Caco-2 (cell line): ENCODE data around the gene PMM2. TPM values are rescaled to one million over a fixed set of nuclear protein-coding genes. Genes with fewer than 3 reads are reported as not detected.
"Not testable (repeated sequence)": the region's sequence is repeated elsewhere in the genome, so short reads cannot be mapped to it uniquely, and the experiment has no call there.

Experiments used
- BruUV-seq: library from RNA; stranded (reverse); fragments of 400-500 nt; replicated peaks from 2 replicates; lab custom pipeline; 2021; lab: Mats Ljungman, UMichigan
- CTCF ChIA-PET: fragments of 300-600 bp; sonication (Branson Sonifier 250); formaldehyde crosslinking; loops from one replicate; lab custom pipeline; 2022; ENCODE audit warnings: antibody characterized with exemption; lab: Charles Lee
- POLR2A ChIA-PET: fragments of 300-600 bp; sonication (Branson Sonifier 250); formaldehyde crosslinking; loops from one replicate; lab custom pipeline; 2022; ENCODE audit warnings: antibody characterized with exemption; lab: Charles Lee
- DNase-seq, 2 experiments: peaks; one replicate each; pipeline versions ENCODE4 v3.0.0 to v3.0.0-alpha.2; 2020 to 2022
- H3K27me3 ChIP-seq: replicated peaks from 2 replicates; pipeline ENCODE4 v1.6.0; 2011; ENCODE audit warnings: low read length; ENCODE audit not compliant: control insufficient read depth, insufficient read depth
- H3K36me3 ChIP-seq: 2 replicates; pipeline ENCODE4 v1.5.1; 2011; ENCODE audit warnings: low read length; ENCODE audit not compliant: control insufficient read depth, insufficient read depth
- H3K4me1 ChIP-seq: fragments of 250-450 bp; sonication (Bioruptor Pico); 2 replicates; pipeline ENCODE4 v1.5.1; 2020; ENCODE audit warnings: mild to moderate bottlenecking
- H3K4me3 ChIP-seq: 2 replicates; pipeline ENCODE4 v1.5.1; 2011; ENCODE audit warnings: low read depth, mild to moderate bottlenecking, control low read depth, low read length
- H3K9me3 ChIP-seq: fragments of 250-450 bp; sonication (Bioruptor Pico); 2 replicates; pipeline ENCODE4 v1.5.1; 2020; ENCODE audit warnings: mild to moderate bottlenecking, moderate library complexity
- H3K27ac Mint-ChIP-seq: one replicate; pipeline ENCODE4 v1.8.0; 2022; ENCODE audit warnings: mixed read lengths; ENCODE audit not compliant: unreplicated experiment
- H3K27me3 Mint-ChIP-seq: one replicate; pipeline ENCODE4 v1.8.0; 2022; ENCODE audit warnings: mixed read lengths; ENCODE audit not compliant: insufficient read depth, unreplicated experiment
- H3K36me3 Mint-ChIP-seq: one replicate; pipeline ENCODE4 v1.8.0; 2022; ENCODE audit warnings: mild to moderate bottlenecking, mixed read lengths; ENCODE audit not compliant: insufficient read depth, unreplicated experiment
- H3K4me1 Mint-ChIP-seq: one replicate; pipeline ENCODE4 v1.8.0; 2022; ENCODE audit warnings: low read depth, mixed read lengths; ENCODE audit not compliant: unreplicated experiment
- H3K4me3 Mint-ChIP-seq: one replicate; pipeline ENCODE4 v1.8.0; 2022; ENCODE audit warnings: mild to moderate bottlenecking, moderate library complexity, mixed read lengths; ENCODE audit not compliant: unreplicated experiment
- H3K9me3 Mint-ChIP-seq: one replicate; pipeline ENCODE4 v1.8.0; 2022; ENCODE audit warnings: mixed read lengths; ENCODE audit not compliant: unreplicated experiment
- intact Hi-C: fragments of 100-400 bp; cut with micrococcal nuclease; formaldehyde crosslinking; loops from one replicate; pipeline ENCODE4 v1.10.0; 2022; ENCODE audit not compliant: unreplicated experiment
- total RNA-seq: library from RNA; stranded (reverse); gene quantifications from 2 replicates; pipeline ENCODE4 v1.2.3, GENCODE V29; 2022
- TF ChIP-seq, protein P1 (sequence below), 2 experiments: fragments of 200-600 bp in 1 of 2; IDR thresholded peaks; 1 replicate in 1 of 2; 2 replicates in 1 of 2; pipeline versions ENCODE4 v1.5.1 to v1.8.0; 2011 to 2022; ENCODE audit warnings: antibody characterized with exemption in 1 of 2, control low read depth in 1 of 2, inconsistent platforms in 1 of 2, low read depth in 1 of 2, low read length in 1 of 2, mild to moderate bottlenecking in 1 of 2, moderate library complexity in 1 of 2; ENCODE audit not compliant: insufficient read depth in 1 of 2, severe bottlenecking in 1 of 2, unreplicated experiment in 1 of 2

The PMM2 gene
- total RNA-seq, 1 experiment from 2014 or later: 69.0 TPM

DNA sequence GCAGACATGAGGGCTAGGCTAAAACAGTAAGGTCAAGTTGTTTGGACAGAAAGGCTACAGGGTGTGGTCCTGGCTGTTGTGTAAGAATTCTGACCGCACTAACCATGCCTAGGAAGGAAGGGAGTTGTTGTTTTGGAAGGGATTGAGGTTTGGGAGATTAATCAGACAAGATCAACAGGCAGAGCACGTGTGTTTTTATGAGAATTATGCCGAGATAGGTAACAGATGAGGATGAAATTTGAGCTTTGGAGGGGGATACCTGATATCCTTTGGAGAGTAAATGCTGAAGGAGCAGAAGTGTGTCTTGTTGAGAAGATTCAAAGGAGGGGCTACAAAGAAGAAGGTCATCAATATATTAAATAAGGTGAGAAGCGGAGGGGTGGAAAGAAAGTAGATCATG, 44.4 kb downstream of the PMM2 start:
- POLR2A ChIA-PET: not testable (repeated sequence)

DNA sequence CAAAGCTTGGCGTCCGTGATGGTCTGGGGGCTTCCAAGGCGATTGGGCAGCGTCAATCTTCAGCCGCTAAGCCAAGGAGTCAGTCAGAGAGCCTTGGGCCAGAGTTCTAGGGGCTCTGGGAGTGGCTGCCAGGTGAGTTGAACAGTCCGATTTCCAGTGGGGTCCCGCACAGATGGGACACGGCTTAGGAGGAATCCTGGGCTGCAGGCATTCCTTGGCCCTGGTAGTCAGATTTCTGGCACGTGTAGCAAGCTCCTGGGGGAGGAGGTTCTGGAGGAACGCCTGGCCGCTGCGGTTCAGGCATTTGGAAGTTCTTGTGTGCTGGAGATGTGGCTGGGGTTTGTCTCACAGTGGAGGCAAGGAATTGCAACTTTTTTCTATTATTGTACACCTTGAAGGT, 45.7 kb downstream of the PMM2 start:
- H3K9me3 ChIP-seq: not testable (repeated sequence)

More for the DNA sequence above, 44.4 kb downstream of the PMM2 start:
- DNase-seq, BruUV-seq, H3K27ac Mint-ChIP-seq, intact Hi-C loops, H3K36me3 ChIP-seq, H3K9me3 Mint-ChIP-seq, H3K27me3 Mint-ChIP-seq, H3K4me1 ChIP-seq, H3K9me3 ChIP-seq, CTCF ChIA-PET, H3K27me3 ChIP-seq, H3K4me3 Mint-ChIP-seq, H3K4me3 ChIP-seq: not testable (repeated sequence)
- Mint-ChIP-seq H3K36me3 (peaks cover 34% of the 10 kb centered on the region), H3K4me1 (peaks cover 17% of the 10 kb centered on the region)

DNA sequence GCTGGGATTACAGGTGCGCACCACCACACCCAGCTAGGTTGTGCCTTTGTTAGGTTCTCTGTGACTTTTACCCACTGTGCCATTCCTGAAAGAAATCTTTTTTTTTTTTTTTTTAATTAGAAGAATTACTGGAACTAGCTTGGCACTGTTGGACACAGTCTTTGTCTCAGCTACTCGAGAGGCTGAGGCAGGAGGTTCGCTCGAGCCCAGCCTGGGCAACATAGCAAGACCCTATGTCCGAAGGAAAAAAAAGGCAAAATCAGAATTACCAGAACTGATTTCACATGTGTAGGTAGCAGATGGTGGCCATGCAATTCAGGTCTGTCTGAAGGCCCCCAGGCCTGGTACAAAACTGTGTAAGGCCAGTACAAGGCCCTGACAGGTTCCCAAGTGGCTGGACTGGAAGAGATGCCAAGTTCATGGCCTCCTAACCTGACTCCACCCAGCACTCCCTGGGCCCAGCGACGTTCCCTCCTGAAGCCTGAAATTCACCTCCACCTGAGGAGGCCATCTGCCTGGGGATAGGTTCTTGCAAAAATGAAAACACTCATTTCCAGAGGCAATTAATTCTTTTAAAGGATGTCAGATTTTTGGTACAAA, 48.2 kb downstream of the PMM2 start:
- CTCF ChIA-PET: no interaction called here

More for the DNA sequence above, 45.7 kb downstream of the PMM2 start:
- H3K27ac Mint-ChIP-seq, H3K27me3 Mint-ChIP-seq, H3K4me3 ChIP-seq, H3K27me3 ChIP-seq, H3K4me3 Mint-ChIP-seq, intact Hi-C loops, H3K9me3 Mint-ChIP-seq, H3K4me1 ChIP-seq, BruUV-seq, H3K36me3 ChIP-seq, DNase-seq, POLR2A ChIA-PET, CTCF ChIA-PET: not testable (repeated sequence)
- peaks cover 34% of the 10 kb centered on the region for H3K36me3 Mint-ChIP-seq
- H3K4me1 Mint-ChIP-seq: peaks cover 17% of the 10 kb centered on the region

DNA sequence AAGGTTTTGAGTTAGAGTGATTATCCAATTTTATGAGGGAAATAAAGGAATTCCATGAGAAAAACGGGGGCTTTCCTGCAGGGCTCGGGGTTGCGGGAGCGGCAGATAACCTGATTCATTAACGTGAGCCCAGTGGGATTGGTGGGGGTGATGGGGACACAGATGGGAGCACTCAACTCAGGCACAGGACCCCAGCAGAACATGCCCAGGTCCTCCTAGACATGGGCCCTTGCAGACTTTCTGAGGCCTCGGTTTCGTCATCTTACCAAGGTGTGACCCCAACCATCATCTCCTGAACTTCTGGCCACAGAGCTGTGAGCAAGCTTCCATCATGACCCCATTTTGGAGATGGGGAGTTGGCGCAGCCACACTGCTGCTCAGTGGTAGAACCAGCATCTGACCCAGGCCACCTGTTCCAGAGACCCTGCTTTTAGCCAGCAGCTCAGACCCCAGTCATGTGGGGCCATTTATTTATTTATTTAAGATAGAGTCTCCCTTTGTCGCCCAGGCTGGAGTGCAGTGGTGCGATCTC, 48.8 kb downstream of the PMM2 start:
- peaks cover 4% of the 10 kb centered on the region; the same call in 1 of the 2 replicates for H3K36me3 ChIP-seq
- no peak overlapping the region for H3K4me3 Mint-ChIP-seq
- peaks cover 17% of the 10 kb centered on the region for H3K4me1 Mint-ChIP-seq
- no peaks in the 10 kb centered on the region for H3K27me3 ChIP-seq
- DNase-seq: no peak
- TF ChIP-seq, protein P1, sequence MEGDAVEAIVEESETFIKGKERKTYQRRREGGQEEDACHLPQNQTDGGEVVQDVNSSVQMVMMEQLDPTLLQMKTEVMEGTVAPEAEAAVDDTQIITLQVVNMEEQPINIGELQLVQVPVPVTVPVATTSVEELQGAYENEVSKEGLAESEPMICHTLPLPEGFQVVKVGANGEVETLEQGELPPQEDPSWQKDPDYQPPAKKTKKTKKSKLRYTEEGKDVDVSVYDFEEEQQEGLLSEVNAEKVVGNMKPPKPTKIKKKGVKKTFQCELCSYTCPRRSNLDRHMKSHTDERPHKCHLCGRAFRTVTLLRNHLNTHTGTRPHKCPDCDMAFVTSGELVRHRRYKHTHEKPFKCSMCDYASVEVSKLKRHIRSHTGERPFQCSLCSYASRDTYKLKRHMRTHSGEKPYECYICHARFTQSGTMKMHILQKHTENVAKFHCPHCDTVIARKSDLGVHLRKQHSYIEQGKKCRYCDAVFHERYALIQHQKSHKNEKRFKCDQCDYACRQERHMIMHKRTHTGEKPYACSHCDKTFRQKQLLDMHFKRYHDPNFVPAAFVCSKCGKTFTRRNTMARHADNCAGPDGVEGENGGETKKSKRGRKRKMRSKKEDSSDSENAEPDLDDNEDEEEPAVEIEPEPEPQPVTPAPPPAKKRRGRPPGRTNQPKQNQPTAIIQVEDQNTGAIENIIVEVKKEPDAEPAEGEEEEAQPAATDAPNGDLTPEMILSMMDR (IDR thresholded peaks at IDR 0.05; ENCODE audit: insufficient read depth in 1 of 2, low read depth in 1 of 2, low read length in 1 of 2, severe bottlenecking in 1 of 2, unreplicated experiment in 1 of 2): no peak
- intact Hi-C loops: no loop called here
- BruUV-seq: no TSS peak
- no peaks in the 10 kb centered on the region for H3K9me3 Mint-ChIP-seq
- no peaks in the 10 kb centered on the region for H3K9me3 ChIP-seq
- no peak overlapping the region for H3K27ac Mint-ChIP-seq
- CTCF ChIA-PET: no interaction called here
- no peaks in the 10 kb centered on the region for H3K4me1 ChIP-seq
- POLR2A ChIA-PET: no interaction called here
- peaks cover 60% of the 10 kb centered on the region for H3K36me3 Mint-ChIP-seq
- H3K27me3 Mint-ChIP-seq: no peaks in the 10 kb centered on the region
- H3K4me3 ChIP-seq: no peak overlapping the region

More for the DNA sequence above, 48.2 kb downstream of the PMM2 start:
- no peak overlapping the region for H3K4me3 ChIP-seq
- H3K27me3 ChIP-seq: no peaks in the 10 kb centered on the region
- H3K36me3 Mint-ChIP-seq: peaks cover 54% of the 10 kb centered on the region
- no peaks in the 10 kb centered on the region for H3K27me3 Mint-ChIP-seq
- peaks cover 17% of the 10 kb centered on the region for H3K4me1 Mint-ChIP-seq
- POLR2A ChIA-PET: no interaction called here
- TF ChIP-seq, protein P1 (IDR thresholded peaks at IDR 0.05; ENCODE audit: insufficient read depth in 1 of 2, low read depth in 1 of 2, low read length in 1 of 2, severe bottlenecking in 1 of 2, unreplicated experiment in 1 of 2): no peak
- H3K4me1 ChIP-seq: no peaks in the 10 kb centered on the region
- H3K36me3 ChIP-seq: peaks cover 4% of the 10 kb centered on the region; the same call in 1 of the 2 replicates
- no peak for DNase-seq
- H3K9me3 ChIP-seq: no peaks in the 10 kb centered on the region
- intact Hi-C loops: no loop called here
- BruUV-seq: no TSS peak
- H3K27ac Mint-ChIP-seq: no peak overlapping the region
- no peaks in the 10 kb centered on the region for H3K9me3 Mint-ChIP-seq
- no peak overlapping the region for H3K4me3 Mint-ChIP-seq
